Activated naive CD8-positive, alpha-beta T cell treated with anti-CD3 and anti-CD28 coated beads, Interleukin-2, amount 10 ng/mL, durations not matched to agents 7 days and 5 days (primary cell): ENCODE measurements around the gene DECR2. TPM values are rescaled to one million over a fixed set of nuclear protein-coding genes. Genes with fewer than 3 reads are reported as not detected.
A peak's percentile ranks its signal among the peaks of the same experiment; 100 is the strongest.
"Not testable (repeated sequence)": the region's sequence is repeated elsewhere in the genome, so short reads cannot be mapped to it uniquely, and the experiment has no call there.

Experiments
- ATAC-seq: fragments of 150-1000 bp; cut with Tn5 transposase; one replicate; pipeline ENCODE4 v1.10.0; 2021; ENCODE audit warnings: low read depth, moderate library complexity
- POLR2A ChIA-PET: fragments of 350-600 bp; sonication (Branson Sonifier 250); formaldehyde crosslinking; loops from one replicate; lab custom pipeline; 2021; ENCODE audit warnings: antibody characterized with exemption; lab: Charles Lee
- DNase-seq: peaks from one replicate; pipeline ENCODE4 v3.0.0; 2021
- H3K27ac Mint-ChIP-seq: one replicate; pipeline ENCODE4 v1.8.0; 2022; ENCODE audit warnings: mild to moderate bottlenecking, mixed read lengths
- H3K27me3 Mint-ChIP-seq: one replicate; pipeline ENCODE4 v1.8.0; 2022; ENCODE audit warnings: mild to moderate bottlenecking, moderate library complexity, mixed read lengths
- H3K36me3 Mint-ChIP-seq: one replicate; pipeline ENCODE4 v1.8.0; 2021; ENCODE audit warnings: mild to moderate bottlenecking, mixed read lengths
- H3K4me1 Mint-ChIP-seq: one replicate; pipeline ENCODE4 v1.8.0; 2021; ENCODE audit warnings: mixed read lengths
- H3K4me3 Mint-ChIP-seq: one replicate; pipeline ENCODE4 v1.8.0; 2022; ENCODE audit warnings: mild to moderate bottlenecking, moderate library complexity, mixed read lengths
- H3K9me3 Mint-ChIP-seq: one replicate; pipeline ENCODE4 v1.8.0; 2021; ENCODE audit warnings: mixed read lengths
- total RNA-seq, 2 experiments: library from RNA; stranded (reverse); gene quantifications; one replicate each; pipeline ENCODE4 v1.2.3, GENCODE V29; 2021

DECR2 gene
- total RNA-seq, 2 experiments from 2014 or later: 5.6 to 7.9 TPM

DNA sequence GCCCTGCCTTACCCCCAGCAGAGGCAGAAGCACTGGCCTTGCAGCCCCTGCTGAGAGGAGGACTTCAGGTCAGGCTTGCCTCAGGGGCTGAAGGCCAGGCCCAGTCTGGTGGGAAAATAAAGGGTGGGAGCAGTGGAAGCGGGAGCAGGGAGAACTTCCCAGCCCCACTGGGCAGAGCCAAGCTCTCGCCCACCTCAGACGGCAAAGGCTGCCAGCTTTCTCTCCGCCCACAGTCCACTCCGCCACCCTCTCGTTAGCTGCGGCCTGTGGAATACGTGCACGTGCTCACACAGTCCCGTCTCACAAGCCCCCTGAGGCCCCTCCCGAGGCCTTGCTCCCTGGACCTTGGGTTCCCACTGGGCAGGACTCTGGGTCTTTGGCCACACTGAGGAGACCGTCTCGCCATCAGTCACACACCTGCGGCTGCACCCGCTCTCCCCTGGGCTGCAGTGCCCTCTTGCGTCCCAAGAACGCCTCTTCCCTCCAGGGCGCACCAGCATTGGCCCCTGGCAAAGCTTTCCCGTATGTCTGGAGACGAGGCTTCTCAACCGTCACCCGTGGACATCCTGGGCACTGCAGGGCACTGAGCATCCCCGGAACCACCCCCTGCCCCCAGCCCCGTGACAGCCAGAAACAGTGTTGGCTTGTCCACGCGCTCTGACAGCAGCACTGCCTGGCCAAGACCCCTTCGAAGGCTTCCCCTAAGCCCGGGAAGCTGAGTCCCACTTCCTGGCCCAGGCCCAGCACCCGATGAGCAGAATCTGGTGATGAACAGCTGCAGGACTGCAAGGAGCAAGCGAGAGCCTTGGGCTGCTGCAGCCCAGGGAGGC, 39.6 kb upstream of the DECR2 start:
- Mint-ChIP-seq H3K9me3 (no peaks in the 10 kb centered on the region), H3K4me3 (no peak overlapping the region), H3K4me1 (peaks cover 4% of the 10 kb centered on the region), H3K36me3 (peaks cover 2% of the 10 kb centered on the region), H3K27ac (no peak overlapping the region), H3K27me3 (peaks cover 3% of the 10 kb centered on the region)
- ATAC-seq (peak; percentile 88), DNase-seq (peak; percentile 76)
- POLR2A ChIA-PET: interaction anchor here (1.2 to 1.8 kb wide), 2 partner anchors 9 to 255 kb away, joined by 5 read pairs; partner anchors contain the start of gene MRPL28

DNA sequence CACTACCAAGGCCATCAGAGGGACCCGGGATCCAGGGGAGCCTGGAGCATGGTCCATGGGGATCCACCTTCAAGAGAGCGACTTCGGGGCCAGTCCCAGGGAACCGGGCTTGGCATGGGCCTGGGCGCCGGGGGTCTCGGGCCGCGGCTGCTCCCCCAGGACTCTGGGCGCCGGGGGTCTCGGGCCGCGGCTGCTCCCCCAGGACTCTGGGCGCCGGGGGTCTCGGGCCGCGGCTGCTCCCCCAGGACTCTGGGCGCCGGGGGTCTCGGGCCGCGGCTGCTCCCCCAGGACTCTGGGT, 39.0 kb upstream of the DECR2 start:
- not testable (repeated sequence) for DNase-seq, H3K4me1 Mint-ChIP-seq, H3K9me3 Mint-ChIP-seq, H3K4me3 Mint-ChIP-seq, H3K27ac Mint-ChIP-seq, H3K27me3 Mint-ChIP-seq, ATAC-seq, H3K36me3 Mint-ChIP-seq
- POLR2A ChIA-PET: interaction anchor here (1.2 to 1.8 kb wide), 2 partner anchors 8 to 256 kb away, joined by 5 read pairs; partner anchors contain the start of gene MRPL28

DNA sequence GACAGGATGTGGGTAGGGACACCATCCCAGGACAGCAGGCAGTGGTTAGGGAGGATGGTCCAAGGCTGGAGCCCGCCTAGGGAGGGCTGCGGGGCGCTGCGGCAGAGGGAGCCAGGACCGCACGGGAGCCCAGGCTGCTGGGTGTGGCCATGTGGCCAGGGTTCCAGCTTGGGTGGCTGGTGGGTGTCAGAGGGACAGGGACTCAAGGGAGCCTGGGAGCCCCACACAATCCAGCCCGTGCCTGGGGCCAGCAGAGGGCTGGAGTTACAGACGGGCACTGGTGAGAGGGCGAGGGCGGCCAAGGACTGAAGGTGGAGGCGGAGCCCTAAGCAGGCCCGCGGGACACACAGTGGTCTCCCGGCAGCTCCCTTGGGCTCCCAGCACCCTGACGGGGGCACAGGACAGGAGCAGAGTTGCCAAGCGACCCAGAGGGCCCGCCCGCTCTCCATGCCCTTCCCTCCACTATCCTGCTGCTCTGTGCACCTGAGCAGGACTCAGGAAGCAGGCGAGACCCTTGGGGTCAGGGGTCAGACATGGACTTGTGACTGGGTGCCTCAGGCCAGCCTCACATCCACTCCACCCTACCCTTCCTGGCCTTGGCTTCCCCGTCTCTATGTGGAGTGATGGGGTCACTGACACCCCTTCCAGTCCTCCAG, 38.4 kb upstream of the DECR2 start:
- Mint-ChIP-seq H3K27ac (no peak overlapping the region), H3K36me3 (peaks cover 3% of the 10 kb centered on the region), H3K9me3 (no peaks in the 10 kb centered on the region), H3K4me3 (no peak overlapping the region), H3K27me3 (peaks cover 3% of the 10 kb centered on the region), H3K4me1 (peaks cover 4% of the 10 kb centered on the region)
- POLR2A ChIA-PET: interaction anchor here (1.8 kb wide), 1 partner anchor 256 kb away, joined by 5 read pairs; no protein-coding TSS in a partner anchor
- ATAC-seq: no peak
- DNase-seq: peak; percentile 35

DNA sequence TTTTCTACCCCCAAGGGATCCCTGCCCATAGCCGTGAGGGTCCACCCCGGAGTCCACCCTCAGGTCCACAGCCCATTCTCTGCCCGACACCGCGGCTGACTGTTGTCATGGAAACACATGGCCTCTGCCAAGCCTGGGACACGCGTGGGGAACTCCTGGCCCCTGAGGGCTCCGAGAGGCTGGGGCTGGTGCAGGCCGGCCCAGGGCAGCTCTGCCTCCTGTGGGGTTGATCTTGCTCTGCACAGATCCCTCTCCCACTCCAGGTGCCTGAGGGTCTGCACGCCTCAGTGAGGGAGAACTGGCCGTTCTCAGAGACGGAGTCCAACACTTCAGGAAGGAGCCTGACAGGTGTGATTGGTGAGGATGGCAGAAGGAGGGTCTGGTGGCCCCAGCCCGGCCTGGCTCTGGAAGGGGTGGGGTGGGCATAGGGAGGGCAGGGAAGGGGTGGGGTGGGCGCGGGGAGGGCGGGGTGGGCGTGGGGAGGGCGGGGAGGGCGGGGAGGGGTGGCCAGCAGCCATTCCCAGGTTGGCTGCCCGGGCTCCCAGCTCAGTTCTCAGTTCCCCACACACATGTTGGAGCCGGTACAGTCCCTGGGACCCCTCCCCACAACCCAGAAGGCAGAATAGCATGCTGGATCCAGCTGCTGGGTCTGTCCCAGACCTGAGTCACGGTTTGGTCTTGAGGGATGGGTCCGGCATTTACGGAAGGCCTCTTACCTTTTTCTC, 37.8 kb upstream of the DECR2 start:
- peaks cover 3% of the 10 kb centered on the region for H3K36me3 Mint-ChIP-seq
- ATAC-seq (no peak), DNase-seq (peak; percentile 39)
- H3K27me3 Mint-ChIP-seq: peaks cover 3% of the 10 kb centered on the region
- POLR2A ChIA-PET: no interaction called here
- no peak overlapping the region for H3K4me3 Mint-ChIP-seq
- H3K27ac Mint-ChIP-seq: no peak overlapping the region
- peaks cover 4% of the 10 kb centered on the region for H3K4me1 Mint-ChIP-seq
- no peaks in the 10 kb centered on the region for H3K9me3 Mint-ChIP-seq

DNA sequence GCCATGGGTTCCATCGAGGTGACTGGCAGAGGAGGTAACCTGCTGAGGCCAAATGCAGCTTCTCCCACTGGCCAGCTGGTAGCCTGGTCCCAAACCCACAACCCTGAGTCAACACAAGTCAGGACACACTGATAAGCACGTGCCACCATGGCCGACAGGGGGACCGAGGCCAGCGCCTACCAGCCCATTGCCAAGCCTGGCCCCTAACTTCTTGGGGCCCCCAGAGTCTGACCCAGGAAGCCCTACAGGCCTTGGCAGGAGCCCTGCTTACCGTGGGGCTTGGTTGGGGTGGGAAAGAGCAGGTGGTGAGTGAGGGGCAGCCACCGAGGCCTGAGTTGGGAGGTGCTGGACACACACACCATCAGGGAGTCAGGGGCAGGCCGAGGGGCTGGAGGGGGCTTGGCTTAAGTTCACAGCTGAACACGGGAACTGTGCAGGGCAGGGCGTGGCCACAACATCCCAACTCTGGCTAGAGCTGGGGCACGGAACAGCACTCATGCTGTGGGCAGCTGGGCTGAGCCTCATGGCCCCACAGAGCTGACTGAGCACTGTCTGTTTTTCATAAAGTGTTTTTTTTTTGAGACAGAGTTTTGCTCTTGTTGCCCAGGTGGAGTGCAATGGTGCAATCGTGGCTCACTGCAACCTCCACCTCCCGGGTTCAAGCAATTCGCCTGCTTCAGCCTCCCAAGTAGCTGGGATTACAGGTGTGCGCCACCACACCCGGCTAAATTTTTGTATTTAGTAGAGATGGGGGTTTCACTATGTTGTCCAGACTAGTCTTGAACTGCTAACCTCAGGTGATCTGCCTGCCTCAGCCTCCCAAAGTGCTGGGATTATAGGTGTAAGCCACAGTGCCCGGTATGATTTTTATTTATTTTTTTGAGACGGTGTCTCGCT, 36.8 kb upstream of the DECR2 start:
- Mint-ChIP-seq H3K27ac (no peak overlapping the region), H3K36me3 (peaks cover 3% of the 10 kb centered on the region), H3K9me3 (no peaks in the 10 kb centered on the region), H3K27me3 (peaks cover 3% of the 10 kb centered on the region), H3K4me3 (no peak overlapping the region), H3K4me1 (peaks cover 4% of the 10 kb centered on the region)
- POLR2A ChIA-PET: interaction anchor here (0.7 kb wide), 1 partner anchor 10 kb away, joined by 3 read pairs; no protein-coding TSS in a partner anchor
- ATAC-seq (no peak), DNase-seq (no peak)

GRCh38 chr16:366476-366875, 35.2 kb upstream of the DECR2 start:
- no peaks in the 10 kb centered on the region for H3K9me3 Mint-ChIP-seq
- H3K27ac Mint-ChIP-seq: no peak overlapping the region
- H3K4me3 Mint-ChIP-seq: no peak overlapping the region
- peaks cover 9% of the 10 kb centered on the region for H3K4me1 Mint-ChIP-seq
- H3K27me3 Mint-ChIP-seq: peaks cover 3% of the 10 kb centered on the region
- DNase-seq (no peak), ATAC-seq (no peak)
- H3K36me3 Mint-ChIP-seq: peaks cover 6% of the 10 kb centered on the region
- POLR2A ChIA-PET: no interaction called here

DNA sequence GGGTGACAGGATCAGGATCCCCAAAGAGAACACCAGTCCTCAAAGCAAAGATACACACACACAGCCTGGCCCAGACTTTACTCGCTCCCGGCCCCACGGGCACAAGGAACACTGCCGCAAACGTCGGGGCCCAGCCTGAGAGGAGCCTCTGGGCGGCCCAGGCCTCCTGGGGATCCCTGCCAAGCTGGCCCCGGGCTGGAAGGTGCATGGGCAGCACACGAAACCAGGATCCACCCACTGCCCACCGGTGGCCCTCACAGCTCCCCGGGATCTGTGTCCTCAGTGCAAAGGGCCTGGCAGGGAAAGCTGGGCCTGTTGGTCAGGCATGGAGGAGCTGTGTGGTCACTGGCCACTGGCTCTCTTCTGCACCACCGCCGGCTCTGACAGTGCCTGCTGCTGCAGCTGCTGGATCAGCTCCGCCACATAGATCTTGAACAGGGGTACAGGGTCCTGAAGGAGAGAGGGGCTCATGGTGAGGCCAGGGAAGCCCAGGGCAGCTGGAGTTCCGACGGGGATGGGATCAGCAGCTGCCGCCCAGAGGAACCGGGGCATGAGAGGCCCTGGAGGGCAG, 34.3 kb upstream of the DECR2 start:
- H3K36me3 Mint-ChIP-seq: peaks cover 9% of the 10 kb centered on the region
- POLR2A ChIA-PET: no interaction called here
- no peaks in the 10 kb centered on the region for H3K9me3 Mint-ChIP-seq
- no peak overlapping the region for H3K4me3 Mint-ChIP-seq
- peak overlapping the region; percentile 60 for H3K27ac Mint-ChIP-seq
- H3K27me3 Mint-ChIP-seq: peaks cover 3% of the 10 kb centered on the region
- ATAC-seq (no peak), DNase-seq (no peak)
- H3K4me1 Mint-ChIP-seq: peaks cover 5% of the 10 kb centered on the region

DNA sequence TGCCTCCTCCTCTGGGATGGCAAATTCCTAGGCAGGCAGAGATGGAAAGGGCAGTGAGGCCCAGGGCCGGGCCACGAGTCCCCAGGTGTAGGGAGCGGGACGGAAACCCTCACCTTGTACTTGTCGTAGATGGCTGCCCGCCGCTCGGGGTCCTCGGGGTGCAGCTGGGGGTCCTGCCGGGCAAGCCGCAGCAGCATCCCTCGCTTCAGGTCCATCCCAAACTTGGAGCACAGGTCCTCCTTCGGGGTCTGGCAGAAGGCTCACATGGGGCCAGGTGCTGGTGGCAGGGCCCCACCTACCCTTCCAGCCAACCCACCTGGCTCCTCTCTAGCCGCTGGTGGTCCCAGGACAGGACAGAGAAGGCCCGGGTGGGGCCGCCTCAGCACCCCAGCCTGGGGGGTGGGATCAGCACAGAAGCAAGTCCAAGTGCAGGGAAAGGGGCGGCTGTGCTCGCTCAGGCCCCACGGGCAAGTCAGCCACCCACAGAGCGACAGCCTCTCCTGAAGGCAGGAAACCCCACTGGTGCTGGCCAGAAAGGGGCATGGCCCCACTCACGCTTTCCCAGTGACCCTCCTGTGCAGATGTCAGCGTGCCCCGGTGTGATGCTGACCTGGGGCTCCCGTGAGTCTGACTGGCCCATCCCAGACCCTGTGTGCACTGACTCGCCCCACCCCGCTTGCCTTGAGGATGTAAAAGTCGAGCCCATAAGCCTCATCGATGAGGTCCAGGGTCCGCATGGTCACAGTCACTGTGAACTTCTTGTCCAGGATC, 33.1 kb upstream of the DECR2 start:
- POLR2A ChIA-PET: no interaction called here
- H3K27me3 Mint-ChIP-seq: peaks cover 2% of the 10 kb centered on the region
- ATAC-seq: no peak
- DNase-seq: no peak
- peaks cover 5% of the 10 kb centered on the region for H3K4me1 Mint-ChIP-seq
- no peaks in the 10 kb centered on the region for H3K9me3 Mint-ChIP-seq
- H3K4me3 Mint-ChIP-seq: no peak overlapping the region
- peaks cover 9% of the 10 kb centered on the region for H3K36me3 Mint-ChIP-seq
- peak overlapping the region; percentile 42 for H3K27ac Mint-ChIP-seq

DNA sequence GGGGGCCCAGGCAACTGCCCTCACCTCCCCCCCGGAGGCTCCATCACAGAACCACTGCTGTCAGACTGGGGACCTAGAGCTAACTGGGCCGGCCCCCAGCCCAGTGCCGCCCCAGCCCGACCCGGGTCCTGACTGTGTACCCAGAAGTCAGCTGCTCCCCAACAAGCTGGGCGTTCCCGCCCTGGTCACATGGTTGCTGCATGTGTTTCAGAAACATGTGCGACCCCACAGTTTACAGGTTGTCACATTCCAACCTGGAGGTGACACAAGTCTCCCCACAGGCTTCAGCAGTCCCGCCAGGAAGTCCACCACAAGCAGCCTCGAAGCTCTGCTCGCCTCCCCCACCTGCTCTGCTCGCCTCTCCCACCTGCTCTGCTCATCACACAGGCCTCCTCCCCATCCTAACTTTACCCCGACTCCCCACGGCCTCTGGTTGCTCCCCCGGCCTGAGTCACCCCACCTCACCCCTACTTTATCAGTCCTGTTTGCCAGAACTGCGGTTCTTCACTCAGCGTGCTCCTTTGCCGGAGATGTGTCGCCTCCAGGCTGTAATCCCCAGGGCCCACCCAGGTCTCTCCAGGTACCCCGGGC, 32.3 kb upstream of the DECR2 start:
- Mint-ChIP-seq H3K27me3 (no peaks in the 10 kb centered on the region), H3K27ac (peak overlapping the region; percentile 42), H3K36me3 (peaks cover 9% of the 10 kb centered on the region), H3K4me1 (peaks cover 5% of the 10 kb centered on the region), H3K9me3 (no peaks in the 10 kb centered on the region), H3K4me3 (peak overlapping the region; percentile 64)
- no peak for ATAC-seq
- POLR2A ChIA-PET: no interaction called here
- DNase-seq: no peak

DNA sequence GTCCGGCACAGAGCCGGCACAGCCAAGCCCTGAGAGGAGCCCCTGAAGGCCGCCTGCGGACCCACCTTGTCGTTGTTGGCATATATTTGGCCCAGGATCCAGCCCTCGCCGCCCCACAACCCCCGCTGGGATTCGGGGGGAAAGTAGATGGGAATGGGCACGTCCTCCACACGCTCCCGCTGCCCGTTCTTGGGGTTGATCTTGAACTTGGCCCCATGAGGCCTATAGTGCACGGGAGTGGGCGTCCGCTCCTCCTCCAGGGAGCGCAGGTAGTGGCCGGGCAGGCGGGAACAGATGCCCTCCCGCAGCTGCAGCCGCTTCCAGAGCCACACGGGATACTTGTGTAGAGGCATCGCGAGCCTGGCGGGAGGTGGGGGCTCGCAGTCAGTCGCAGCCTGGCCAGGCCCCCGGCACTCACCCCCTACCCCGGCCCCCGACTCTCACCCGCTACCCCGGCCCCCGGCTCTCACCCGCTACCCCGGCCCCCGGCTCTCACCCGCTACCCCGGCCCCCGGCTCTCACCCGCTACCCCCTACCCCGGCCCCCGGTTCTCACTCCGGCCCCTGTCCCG, 31.7 kb upstream of the DECR2 start:
- POLR2A ChIA-PET: interaction anchor here (1.0 to 2.1 kb wide), 5 partner anchors 8 to 198 kb away, joined by 5 to 27 read pairs (median 7); partner anchors contain the start of genes DECR2 and PGAP6
- Mint-ChIP-seq H3K27me3 (no peaks in the 10 kb centered on the region), H3K9me3 (no peaks in the 10 kb centered on the region), H3K4me1 (peaks cover 5% of the 10 kb centered on the region), H3K36me3 (peaks cover 9% of the 10 kb centered on the region), H3K4me3 (peak overlapping the region; percentile 64), H3K27ac (peak overlapping the region; percentile 61)
- ATAC-seq: no peak
- no peak for DNase-seq

DNA sequence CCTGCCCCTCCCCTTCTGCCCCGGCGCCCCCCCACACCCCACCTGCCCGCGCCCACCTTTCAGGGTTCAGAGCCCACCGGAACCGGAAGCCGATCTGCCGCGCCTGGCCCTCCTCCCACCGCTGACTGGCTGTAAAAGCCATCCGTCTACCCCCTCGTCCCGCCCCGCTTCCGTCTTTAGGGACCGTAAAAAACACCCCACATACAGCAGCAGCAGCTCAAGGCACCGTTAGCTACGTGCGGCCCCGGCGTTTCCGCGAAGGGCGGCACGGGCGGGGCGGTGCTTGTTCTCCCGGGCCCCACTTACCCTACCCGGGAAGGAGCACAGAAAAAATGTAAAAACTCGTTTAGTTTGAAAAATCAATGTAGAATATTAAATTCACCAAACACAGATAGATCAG, 31.2 kb upstream of the DECR2 start, which contains the start of gene MRPL28:
Gene MRPL28, minus strand, starts transcription at position 96 of the 400 bp plus-strand sequence. CDS start 320 bp downstream, outside the sequence.
- no peaks in the 10 kb centered on the region for H3K27me3 Mint-ChIP-seq
- peaks cover 9% of the 10 kb centered on the region for H3K36me3 Mint-ChIP-seq
- peaks cover 5% of the 10 kb centered on the region for H3K4me1 Mint-ChIP-seq
- peak within 1 kb of the TSS; percentile 89 for H3K4me3 Mint-ChIP-seq
- POLR2A ChIA-PET: interaction anchor here (0.9 to 2.1 kb wide), 6 partner anchors 8 to 198 kb away, joined by 5 to 27 read pairs (median 6); partner anchors contain the start of genes DECR2 and PGAP6
- H3K27ac Mint-ChIP-seq: peak within 1 kb of the TSS; percentile 93
- peak; percentile 97 for ATAC-seq
- H3K9me3 Mint-ChIP-seq: no peaks in the 10 kb centered on the region
- peak; percentile 91 for DNase-seq
